Effector CD8-positive, alpha-beta T cell (primary cell): ENCODE data around the gene FAM193A.
"Not testable (repeated sequence)": the region's sequence is repeated elsewhere in the genome, so short reads cannot be mapped to it uniquely, and the experiment has no call there.

ENCODE experiments used
- DNase-seq: peaks from one replicate; lab custom pipeline; 2025; lab: John Stamatoyannopoulos, UW

FAM193A gene

DNA sequence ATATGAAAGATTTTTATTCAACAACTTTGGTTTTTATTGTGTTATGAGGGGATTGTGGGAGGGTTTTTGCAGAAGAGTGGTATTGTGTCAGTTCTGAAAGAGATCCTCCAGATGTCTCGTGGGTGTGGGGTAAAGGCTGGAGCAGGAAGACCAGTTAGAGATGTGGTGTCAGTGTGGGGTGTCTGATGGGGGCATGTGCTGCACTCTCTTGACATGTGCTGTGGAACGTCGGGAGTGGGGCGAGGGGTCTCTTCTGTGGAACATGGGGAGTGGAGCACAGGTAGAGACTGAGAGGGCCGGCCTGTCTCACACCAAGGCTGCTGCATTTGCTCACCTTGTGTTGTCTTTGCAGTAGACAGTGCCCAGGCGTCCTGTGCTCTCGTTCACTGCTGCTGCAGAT is 37.6 kb downstream of the FAM193A start:
- DNase-seq = no peak

DNA sequence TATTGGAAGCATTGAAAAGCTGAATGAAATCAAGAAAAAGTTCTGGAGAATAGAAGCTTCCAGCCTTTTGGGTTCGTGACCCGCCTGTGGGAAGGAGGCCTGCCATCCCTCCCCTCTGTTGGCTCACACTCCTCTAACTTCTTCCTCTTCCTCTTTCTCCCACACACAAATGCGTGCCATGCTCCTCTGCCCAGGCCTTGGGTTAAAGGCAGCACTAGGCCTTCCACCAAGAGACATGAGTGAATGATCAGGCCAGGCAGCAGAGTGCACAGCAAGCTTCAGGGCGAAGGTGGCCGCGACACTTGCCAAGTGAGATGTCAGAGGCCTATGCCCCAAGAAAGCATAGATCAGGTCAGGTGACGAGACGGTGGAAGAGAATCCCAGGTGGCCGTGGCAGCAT is 38.4 kb downstream of the FAM193A start:
- DNase-seq = no peak

DNA sequence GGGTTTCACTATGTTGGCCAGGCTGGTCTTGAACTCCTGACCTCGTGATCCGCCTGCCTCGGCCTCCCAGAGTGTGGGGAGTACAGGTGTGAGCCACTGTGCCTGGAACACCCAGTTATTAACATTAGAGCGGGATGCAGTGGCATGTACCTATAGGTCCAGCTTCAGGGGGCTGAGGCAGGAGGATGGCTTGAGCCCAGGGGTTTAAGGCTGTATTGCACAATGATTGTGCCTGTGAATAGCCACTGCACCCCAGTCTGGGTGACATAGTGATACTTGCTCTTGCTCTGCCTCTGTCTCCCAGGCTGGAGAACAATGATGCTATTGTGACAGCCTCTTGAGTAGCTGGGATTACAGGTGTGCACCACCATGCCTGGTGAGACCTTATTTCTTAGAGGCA is 39.8 kb downstream of the FAM193A start:
- DNase-seq = no peak

DNA sequence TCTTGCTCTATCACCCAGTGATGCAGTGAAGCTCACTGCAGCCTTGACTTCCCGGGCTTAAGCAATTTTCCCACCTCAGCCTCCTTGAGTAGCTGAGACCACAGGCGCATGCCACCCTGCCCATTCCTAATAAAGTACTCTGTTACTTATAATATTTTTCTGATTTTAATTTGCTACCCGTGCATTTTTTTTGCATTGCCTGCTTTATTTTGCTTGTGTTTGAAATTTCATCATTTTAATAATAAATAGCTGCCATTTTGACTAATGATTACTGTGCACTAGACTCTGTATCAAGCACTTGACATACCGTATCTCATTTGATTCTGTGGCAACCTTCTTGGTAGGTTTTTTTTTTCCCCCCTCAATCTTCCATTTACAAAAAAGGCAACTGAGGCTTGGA is 41.7 kb downstream of the FAM193A start:
- DNase-seq = no peak

DNA sequence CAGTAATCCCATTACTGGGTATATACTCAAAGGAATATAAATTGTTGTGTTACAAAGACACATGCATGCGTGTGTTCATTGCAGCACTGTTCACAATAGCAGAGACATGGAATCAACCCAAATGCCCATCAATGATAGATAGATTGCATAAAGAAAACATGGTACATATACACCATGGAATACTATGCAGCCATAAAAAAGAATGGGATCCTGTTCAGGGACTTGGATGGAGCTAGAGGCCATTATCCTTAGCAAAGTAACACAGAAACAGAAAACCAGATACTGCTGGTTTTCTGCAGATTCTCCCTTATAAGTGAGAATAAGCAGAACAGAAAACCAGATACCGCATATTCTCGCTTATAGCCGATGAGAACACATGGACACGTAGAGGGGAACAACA is 43.5 kb downstream of the FAM193A start:
- DNase-seq = no peak

DNA sequence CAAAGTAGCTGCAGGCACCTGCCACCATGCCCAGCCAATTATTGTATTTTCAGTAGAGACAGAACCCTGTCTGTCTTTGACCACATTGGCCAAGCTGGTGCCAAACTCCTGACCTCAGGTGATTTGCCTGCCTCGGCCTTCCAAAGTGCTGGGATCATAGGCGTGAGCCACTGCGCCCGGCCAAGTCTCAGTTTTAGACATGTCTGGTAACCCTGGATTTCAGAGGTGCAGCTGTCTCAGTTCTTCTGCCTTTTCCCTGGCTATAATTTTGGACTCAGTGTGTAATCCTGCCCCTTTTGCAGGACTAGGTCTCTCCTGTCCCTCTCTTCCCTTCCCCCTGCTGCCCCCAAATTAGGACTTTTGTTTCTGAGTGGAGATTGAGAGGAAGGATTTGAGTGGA is 46.6 kb downstream of the FAM193A start:
- no peak for DNase-seq

DNA sequence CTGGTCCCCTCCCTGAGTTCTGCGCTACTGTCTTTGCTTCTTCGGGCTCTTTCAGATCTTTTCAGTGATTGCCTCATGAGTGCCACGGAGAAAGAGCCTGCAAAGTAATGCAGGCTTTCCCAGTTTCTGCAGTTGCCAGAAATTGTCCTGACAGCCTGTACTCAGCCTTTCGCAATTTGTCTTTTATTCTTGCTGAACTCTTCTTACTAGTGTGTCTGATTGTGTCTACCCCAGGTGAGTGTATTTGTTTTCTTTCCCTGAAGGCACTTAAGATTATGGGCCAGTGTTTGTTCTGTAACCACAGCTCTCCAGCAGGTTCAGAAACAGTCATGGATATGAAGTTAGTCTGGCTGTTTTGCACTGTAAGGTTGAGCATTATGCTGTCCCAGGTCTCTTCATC is 47.1 kb downstream of the FAM193A start:
- no peak for DNase-seq

DNA sequence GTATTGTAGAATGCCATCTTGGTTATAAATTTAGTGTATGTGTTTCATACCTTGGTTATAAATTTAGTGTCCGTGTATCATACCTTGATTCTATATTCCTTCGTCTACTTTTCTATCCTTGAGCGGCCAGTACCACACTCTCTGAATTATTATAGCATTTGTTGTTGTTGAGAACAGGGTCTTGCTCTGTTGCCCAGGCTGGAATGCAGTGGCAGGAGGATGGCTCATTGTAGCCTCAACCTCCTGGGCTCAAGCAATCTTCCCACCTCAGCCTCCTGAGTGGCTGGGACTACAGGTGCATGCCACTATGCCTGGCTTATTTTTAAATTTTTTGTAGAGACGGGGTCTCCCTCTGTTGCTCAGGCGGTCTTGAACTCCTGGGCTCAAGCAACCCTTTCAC is 50.1 kb downstream of the FAM193A start:
- no peak for DNase-seq

DNA sequence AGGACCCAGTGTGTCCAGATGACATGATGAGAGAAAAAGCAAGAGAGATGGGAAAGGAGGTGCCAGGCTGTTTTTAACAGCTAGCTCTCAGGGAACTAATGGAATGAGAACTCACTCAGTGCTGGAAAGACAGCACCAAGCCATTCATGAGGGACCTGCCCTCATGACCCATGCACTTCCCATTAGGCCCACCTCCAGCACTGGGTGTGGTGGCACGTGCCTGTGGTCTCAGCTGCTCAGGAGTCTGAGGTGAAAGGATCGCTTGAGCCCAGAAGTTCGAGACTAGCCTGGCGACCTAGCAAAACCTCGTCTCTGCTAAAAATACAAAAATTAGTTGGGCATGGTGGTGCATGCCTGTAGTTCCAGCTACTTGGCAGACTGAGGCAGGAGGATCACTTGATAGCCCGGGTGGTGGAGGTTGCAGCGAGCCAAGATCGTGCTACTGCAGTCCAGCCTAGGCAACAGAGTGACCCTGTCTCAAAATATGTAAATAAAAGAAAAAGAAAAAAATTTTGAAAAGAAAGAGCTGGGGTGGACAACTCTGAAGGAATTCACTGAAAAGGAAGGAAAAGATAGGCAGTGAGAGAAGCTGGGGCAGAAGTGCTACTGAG is 50.9 kb downstream of the FAM193A start:
- DNase-seq = no peak

DNA sequence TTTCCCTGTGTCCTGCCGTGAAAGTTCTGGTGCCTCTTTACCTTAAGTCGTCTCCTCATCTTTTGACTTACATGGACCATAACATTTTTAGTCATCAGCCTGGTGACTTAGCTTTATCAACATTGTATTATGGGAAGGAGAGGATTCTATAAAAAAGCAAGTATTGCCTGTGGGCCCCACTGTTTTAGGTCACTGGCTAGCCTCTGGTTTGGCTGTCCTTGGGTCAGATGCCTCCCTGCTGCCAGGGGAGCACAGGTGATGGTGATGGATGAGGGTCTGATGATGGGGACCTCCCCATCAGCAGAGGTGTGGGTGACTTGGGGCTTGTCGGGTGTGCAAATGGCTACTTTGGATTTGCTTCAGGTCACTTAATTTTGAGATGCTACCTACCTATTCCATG is 51.8 kb downstream of the FAM193A start:
- no peak for DNase-seq

DNA sequence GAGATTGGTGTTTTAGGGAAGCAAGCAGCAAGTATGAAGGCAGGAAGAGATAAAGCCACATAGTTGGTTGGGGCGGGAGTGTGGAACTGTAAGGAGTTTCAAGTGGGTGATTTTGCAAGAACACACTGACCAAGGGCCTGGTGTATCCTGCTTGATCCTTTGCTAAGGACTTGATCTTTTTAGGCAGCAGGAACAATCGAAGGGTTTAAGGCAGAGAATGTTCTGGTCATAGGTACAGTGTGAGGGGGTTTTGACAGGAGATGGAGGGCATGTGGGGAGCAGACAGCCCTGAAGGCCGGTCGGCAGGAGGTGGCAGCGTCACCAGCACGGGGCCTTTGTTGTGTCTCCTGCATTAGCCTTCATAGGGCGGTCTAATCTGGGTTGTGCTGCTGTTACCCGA is 54.7 kb downstream of the FAM193A start:
- DNase-seq = no peak

DNA sequence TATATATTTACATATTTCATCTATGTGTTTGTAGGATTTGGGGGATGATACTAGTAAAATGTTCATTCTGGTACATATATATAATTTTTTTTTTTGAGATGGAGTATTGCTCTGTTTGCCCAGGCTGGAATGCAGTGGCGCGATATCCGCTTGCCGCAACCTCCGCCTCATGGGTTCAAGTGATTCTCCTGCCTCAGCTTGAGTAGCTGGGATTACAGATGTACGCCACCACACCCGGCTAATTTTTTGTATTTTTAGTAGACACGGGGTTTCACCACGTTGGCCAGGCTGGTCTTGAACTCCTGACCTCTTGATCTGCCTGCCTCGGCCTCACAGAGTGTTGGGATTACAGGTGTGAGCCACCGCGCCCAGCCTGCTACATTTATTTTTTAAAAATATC is 55.6 kb downstream of the FAM193A start:
- DNase-seq = not testable (repeated sequence)

DNA sequence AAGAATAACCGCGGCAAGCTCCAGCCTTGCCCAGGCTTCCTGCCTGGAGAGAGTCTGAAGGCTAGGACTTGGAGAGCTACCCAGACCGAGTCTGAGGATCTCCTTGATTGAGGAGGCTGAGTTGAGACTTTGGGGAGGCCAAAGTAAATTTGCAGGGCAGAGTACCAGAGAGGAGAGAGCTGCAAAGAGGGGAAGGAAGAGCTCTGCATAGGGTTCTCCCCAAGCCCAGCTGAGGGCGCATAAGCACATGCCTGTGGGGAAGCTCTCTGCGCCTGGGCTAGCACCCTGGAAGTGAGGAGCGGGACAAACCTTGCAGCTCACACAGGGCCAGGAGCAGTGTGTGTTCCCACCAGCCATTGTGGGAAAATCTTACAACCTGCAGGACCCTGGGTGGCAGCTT is 56.1 kb downstream of the FAM193A start:
- no peak for DNase-seq

DNA sequence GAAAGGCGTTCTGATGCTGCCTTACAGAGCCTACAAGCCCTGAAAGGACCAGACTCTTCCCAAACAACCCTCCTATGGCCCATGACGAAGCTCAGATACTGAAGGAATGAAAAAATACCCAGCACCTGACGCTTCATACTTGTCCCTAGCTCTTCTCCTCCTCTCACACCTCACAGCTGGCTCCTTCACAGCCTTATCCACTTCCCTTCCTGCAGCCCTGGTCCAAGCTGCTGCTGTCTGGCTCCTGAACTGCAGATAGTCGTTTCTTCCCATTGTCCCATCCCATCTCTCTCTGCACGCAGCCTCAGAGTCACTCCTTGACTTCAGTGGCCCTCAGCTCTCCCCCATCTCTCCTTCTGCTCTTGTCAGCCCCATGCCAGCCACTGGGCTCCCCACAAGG is 56.6 kb downstream of the FAM193A start:
- DNase-seq = no peak

DNA sequence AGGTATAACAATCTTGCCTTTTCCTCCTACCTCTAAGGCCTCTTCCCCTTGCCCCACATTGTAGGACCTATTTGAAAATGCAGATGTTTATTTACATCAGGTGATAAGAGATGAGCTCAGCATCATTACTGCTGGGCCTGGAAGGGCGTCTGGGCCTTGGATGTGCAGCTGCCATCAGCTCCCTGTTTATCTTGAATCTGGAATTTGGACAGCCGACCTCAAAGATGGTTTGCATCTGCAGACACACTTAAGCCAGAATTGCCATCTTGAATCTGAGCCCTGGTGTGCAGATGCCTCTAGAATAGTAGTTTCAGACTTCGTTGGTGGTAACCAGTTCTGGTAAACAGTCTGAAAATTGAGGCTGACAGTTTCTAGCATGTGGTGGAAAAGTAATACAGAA is 59.0 kb downstream of the FAM193A start:
- no peak for DNase-seq

DNA sequence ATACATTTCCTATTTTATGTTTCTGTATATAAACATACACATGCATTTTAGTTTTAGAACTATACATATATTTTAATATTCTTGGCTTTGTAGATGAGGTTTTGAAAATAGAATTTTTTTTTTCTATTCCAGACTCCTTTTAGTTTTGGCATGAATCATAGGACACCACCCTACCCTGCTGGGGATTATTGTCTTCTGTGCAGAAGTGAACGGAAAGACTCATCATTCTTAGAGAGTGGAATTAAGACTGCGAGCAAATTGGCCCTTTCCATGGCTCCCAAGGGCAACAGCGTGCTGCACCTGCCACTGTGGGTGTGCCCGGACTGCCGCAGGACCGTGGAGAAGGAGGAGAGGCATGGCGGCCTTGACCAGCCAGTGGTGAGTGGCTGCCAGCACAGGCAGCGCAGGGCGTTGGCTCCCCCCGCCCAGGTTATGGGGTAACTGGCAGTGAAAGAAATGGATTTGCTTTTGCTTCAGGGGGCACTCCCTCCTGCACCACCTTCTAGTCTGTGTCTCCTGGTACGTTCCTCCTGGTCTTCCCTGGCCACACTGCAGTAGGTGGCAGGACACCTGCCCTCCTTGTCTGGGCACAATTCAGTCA is 59.6 kb downstream of the FAM193A start:
- no peak for DNase-seq

DNA sequence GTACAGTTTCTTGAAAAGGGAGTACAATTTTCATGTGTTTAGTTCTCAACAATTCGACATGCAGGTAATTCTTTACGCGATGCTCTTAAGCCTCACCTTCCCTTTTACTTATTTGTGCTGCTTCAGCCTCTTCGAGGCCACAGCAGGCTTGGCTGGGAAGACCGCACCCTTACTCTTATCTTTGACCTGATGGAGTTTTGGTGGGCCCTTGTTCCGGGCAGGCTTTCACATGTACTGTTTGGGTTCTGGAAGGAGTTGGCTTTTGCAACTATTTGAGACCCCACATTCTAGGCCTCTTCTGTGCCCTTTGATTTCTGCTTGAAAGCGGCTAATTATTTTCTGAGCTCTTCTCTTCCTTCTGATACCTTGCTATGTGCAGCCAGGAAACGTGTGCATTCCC is 60.2 kb downstream of the FAM193A start:
- DNase-seq = no peak

DNA sequence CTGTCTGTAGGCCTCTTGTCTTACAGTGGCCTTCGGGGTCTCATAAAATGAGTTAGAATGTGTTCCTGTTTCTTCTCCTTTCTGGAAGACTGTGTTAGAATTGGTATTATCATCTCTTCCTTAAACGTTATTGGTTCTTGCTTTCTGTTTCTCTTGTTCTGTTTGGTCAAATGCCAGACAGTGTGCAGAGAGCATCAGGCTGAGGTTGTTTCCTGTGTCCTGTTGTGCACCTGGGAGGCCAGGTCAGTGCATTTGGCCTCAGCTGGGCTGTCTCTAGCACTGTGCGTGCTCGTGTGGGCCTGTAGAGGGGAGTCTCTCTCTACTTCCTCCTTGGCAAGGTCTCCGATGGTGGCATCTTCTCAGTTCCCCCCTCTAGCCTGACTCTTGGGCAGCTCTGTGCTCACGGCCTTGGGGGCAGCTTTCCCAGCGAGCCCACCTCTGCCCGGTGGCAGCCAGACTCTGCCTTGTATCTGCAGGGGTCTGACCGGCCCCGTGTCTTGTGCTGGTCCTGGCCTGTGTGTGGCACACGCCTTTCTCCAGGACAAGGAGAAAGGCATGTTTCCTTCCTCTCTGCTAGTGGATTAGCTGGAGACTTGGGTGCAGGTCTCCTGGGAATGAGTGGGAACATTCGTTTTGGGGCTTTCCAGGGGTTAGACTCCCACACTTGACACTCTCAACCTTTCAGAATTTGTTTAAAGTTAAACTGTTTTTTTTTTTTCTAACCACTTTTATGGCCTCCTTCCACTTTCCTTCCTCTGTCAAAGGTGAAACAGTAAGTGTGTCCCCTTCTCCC is 62.3 kb downstream of the FAM193A start:
- no peak for DNase-seq

DNA sequence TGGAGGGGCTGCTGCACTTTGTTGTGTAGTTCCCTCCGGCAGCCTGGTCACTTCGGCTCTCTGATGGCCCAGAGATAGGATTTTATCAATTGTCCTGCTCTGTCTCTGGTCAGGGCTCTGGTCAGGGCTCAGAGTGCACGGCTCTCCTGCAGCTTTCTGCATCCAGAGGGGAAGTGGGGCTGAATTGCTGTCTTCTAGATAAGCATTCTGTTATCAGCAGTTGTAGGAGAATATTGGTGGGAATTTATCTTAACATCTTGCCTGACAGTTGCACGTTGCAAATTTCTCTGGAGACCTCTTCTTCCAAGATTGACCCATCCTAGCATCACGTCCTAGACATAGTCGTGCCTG is 62.8 kb downstream of the FAM193A start:
- no peak for DNase-seq

DNA sequence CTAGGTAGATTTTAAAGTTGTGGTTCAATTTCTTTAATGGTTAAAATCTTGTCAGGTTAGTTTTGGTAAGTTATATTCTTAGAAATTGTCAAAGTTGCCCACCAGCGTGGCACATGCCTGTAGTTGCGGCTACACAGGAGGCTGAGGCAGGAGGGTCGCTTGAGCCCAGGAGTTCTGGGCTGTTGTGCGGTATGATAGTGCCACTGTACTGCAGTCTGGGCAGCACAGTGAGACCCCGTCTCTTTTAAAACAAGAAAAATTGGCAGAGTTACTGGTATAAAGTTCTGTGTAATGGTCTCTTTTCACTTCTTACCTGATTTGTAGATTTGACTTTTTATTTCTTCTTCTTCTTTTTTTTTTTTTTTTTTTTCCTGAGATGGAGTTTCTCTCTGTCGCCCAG is 64.4 kb downstream of the FAM193A start:
- DNase-seq = no peak

DNA sequence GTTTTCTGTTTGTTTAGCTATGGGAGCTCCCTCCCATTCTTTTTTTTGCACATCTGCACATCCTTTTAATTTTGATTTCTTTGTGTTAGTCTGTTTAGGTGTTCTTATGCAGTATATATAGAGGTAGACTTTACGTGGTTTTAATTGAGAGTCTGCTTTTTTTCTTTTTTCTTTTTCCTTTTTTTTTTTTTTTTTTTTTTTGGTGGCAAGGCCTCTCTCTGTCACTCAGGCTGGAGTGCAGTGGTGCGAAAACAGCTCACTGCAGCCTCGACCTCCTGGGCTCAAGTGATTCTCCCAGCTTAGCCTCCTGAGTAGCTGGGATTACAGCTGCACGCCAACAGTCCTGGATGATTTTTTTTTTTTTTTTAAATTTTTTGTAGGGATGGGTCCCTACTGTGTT is 68.2 kb downstream of the FAM193A start:
- no peak for DNase-seq

DNA sequence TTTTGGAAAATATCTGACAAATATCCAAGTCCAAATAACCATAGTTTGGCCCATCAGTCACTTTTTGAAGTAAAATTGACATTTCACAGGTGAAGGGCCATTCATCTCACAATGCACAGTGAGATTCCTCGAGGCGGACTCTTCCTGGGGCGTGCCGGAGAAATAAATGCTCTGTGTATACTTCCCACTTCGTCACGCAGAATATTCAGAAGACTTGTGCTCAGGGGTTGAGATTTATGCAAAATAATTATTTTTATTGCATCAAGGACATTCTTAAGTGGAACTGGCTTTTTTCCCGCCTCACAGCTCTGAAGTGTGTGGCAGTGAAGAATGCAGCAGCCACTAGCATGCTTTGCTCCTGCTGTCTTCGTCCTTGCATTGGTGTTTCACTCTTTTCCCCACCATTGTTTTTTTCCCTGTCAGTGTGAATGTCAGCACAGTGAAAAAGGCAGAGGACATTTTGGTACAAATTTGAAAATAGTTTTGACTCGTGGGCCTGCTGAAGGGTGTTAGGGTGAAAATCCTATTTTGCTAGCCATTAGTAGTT is 70.6 kb downstream of the FAM193A start:
- DNase-seq = no peak

DNA sequence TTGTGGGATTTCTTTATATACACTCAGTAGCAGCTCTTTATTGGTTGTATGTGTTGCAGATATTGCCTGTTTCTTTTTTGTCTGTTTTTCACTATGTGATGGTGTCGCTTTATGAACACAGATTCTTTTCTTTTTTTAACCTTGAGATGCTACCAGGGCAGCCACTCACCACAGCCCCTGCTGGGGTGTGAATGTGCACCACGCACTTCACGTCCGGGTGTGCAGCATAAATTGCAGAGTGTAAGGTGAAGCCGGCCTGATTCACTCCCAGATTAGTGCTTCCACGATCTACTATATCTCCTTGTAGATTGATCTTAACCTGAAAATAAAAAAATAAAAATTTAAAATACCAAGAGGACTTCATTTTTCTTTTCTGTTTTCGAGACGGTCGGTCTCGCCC is 71.4 kb downstream of the FAM193A start:
- no peak for DNase-seq
